Stimulated activated naive CD8-positive, alpha-beta T cell treated with anti-CD3 and anti-CD28 coated beads, Interleukin-15, amount 100 ng/mL, for 72 hours (primary cell): ENCODE results near the gene INPP5A.
"Not testable (repeated sequence)": the region's sequence is repeated elsewhere in the genome, so short reads cannot be mapped to it uniquely, and the experiment has no call there.

Experiments used
- ATAC-seq: fragments of 150-1000 bp; cut with Tn5 transposase; 2 replicates; pipeline ENCODE4 v1.10.0; 2021; ENCODE audit warnings: mild to moderate bottlenecking, moderate library complexity
- DNase-seq, 2 donors: peaks; one replicate each; pipeline ENCODE4 v3.0.0; 2021 to 2022
- H3K27ac Mint-ChIP-seq, 2 donors: one replicate each; pipeline ENCODE4 v1.8.0; 2022; ENCODE audit warnings: mild to moderate bottlenecking in 2 of 2, mixed read lengths in 2 of 2, moderate library complexity in 2 of 2
- H3K27me3 Mint-ChIP-seq: one replicate; pipeline ENCODE4 v1.8.0; 2022; ENCODE audit warnings: mixed read lengths
- H3K4me1 Mint-ChIP-seq: one replicate; pipeline ENCODE4 v1.8.0; 2022; ENCODE audit warnings: mild to moderate bottlenecking, mixed read lengths
- H3K4me3 Mint-ChIP-seq, 2 donors: one replicate each; pipeline ENCODE4 v1.8.0; 2022; ENCODE audit warnings: mild to moderate bottlenecking in 2 of 2, mixed read lengths in 2 of 2, moderate library complexity in 1 of 2
- H3K9me3 Mint-ChIP-seq, 2 donors: one replicate each; pipeline ENCODE4 v1.8.0; 2022; ENCODE audit warnings: mixed read lengths in 2 of 2

INPP5A gene

GRCh38 chr10:132825783-132826523, 288.4 kb downstream of the INPP5A start:
- peaks cover 11% of the 10 kb centered on the region for H3K27me3 Mint-ChIP-seq

GRCh38 chr10:132826524-132827422, 289.2 kb downstream of the INPP5A start:
- no peaks in the 10 kb centered on the region for H3K9me3 Mint-ChIP-seq
- no peak for ATAC-seq
- H3K27ac Mint-ChIP-seq = no peak overlapping the region
- DNase-seq = no peak
- peaks cover 16% of the 10 kb centered on the region for H3K27me3 Mint-ChIP-seq
- H3K4me3 Mint-ChIP-seq = no peak overlapping the region
- no peaks in the 10 kb centered on the region for H3K4me1 Mint-ChIP-seq

More at GRCh38 chr10:132825783-132826523, 288.4 kb downstream of the INPP5A start:
- DNase-seq, H3K4me1 Mint-ChIP-seq, H3K4me3 Mint-ChIP-seq, ATAC-seq, H3K9me3 Mint-ChIP-seq: not testable (repeated sequence)
- H3K27ac Mint-ChIP-seq = peak overlapping the region in 1 of 2 donors; percentile 65

- Mint-ChIP-seq H3K27me3 (peaks cover 22% of the 10 kb centered on the region), H3K4me1 (no peaks in the 10 kb centered on the region), H3K4me3 (no peak overlapping the region), H3K27ac (no peak overlapping the region), H3K9me3 (no peaks in the 10 kb centered on the region)
- DNase-seq (no peak), ATAC-seq (no peak)
These were observed 289.8 kb downstream of the INPP5A start for GRCh38 chr10:132827423-132827789.

DNA sequence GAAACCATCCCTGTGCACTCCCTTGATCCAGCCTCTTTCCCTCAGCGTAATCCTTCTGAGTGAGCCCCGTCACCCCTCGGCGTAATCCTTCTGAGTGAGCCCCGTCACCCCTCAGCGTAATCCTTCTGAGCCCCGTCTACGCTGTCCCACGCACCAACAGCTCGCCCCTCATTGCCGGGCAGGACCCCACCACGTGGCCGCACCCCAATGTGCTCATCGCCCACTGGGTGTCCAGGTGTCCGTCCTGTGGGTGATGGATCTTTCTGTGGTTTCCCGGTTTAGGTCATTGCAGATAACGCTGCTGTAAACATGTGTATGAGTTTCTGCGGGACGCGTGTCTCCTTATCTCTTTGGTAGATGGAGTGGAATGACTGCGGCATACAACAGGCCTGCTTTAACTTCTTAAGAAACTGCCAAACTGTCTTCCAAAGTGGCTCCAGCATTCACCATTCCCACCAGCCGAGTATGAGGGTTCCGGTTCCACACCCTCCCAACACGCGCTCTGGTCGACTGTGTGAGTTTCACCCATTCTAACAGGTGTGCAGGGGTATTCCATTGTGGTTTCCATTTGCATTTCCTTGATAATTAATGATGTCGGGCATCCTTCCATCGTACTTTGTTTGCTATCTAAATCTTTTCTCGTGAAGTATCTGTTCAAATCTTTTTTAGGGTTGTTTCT, 290.4 kb downstream of the INPP5A start:
- no peaks in the 10 kb centered on the region for H3K4me1 Mint-ChIP-seq
- no peak for ATAC-seq
- H3K27ac Mint-ChIP-seq = no peak overlapping the region
- peaks cover 24% of the 10 kb centered on the region for H3K27me3 Mint-ChIP-seq
- no peaks in the 10 kb centered on the region for H3K9me3 Mint-ChIP-seq
- DNase-seq = no peak
- no peak overlapping the region for H3K4me3 Mint-ChIP-seq

DNA sequence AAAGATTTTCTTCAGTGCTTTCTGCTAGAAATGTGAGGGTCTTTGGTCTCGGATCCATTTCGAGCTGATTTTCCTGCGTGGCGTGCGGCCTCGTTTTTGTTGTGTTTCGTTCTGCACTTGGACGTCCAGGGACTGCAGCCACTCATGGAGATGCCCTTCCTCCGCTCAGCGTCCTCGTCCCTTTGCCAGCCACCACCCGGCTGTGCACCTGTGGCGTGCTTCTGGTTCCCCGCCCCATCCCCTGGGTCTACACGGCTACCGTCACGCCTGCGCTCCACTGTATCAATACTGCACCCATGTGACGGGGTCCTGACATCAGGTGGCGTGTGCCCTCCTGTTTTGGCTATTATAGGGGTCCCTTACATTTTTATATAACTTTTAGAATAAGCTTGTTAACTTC, 291.1 kb downstream of the INPP5A start:
- Mint-ChIP-seq H3K27ac (no peak overlapping the region), H3K9me3 (no peaks in the 10 kb centered on the region), H3K27me3 (peaks cover 24% of the 10 kb centered on the region), H3K4me1 (no peaks in the 10 kb centered on the region), H3K4me3 (no peak overlapping the region)
- ATAC-seq (no peak), DNase-seq (no peak)

DNA sequence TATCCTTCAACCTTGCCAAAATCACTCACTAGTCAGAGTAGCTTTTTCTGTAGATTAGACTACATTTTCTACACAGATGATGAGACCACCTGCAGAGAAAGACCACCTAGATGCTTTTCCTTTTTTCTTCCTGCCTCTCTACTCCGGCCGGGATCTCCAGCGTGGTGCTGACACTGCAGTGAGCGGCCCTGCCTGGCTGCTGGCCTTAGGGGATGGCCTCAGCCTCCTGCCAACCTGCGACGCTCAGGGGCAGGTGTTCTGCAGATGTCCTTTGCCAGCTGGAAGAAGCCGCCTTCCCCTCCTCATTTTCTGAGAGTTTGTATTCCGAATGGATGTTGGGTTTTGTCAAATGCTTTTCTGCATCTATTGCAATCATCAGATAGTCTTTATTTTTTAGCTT, 291.8 kb downstream of the INPP5A start:
- Mint-ChIP-seq H3K4me1 (no peaks in the 10 kb centered on the region), H3K4me3 (no peak overlapping the region)

DNA sequence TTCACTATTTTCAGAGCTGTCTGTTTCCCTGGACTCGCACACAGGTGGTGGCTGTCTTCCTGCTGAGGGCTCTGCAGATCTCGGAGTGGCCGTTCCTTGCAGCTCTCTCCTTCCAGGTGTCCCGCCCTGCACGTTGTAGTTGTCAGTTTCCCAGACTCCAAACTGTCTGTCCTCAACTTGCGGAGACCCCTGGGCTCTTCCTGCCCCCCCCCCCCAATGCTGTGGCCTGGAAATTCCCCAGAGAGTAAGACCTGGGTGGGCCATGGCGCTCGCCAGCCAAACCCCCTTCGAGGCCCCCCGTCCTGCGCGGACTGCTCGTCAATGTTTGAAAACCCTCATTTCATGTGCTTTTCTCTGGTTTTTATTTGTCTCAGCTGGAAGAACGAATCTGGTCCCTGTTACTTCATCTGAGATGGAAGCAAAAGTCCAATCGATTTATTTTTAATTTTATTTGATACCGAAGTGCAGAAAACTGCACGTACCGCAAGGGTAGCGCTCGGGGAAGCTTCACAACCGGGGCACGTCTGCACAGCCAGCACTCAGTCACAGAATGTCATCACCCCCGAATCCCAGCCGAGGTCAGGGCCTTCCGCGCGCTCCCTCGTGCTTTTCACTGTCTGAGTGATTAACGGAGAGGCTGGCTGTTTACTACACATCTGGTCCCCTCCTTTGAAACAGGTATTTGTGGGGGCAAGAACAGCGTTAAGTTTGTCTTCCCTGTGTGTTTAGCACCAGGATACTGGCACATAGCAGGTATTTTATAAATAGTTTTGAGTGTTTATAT, 294.8 kb downstream of the INPP5A start:
- Mint-ChIP-seq H3K27ac (peak overlapping the region in 1 of 2 donors; percentile 61), H3K9me3 (no peaks in the 10 kb centered on the region), H3K27me3 (peaks cover 24% of the 10 kb centered on the region), H3K4me1 (peaks cover 5% of the 10 kb centered on the region), H3K4me3 (no peak overlapping the region)
- ATAC-seq = no peak
- no peak for DNase-seq

More for the DNA sequence above, 291.8 kb downstream of the INPP5A start:
- H3K9me3 Mint-ChIP-seq = no peaks in the 10 kb centered on the region
- no peak overlapping the region for H3K27ac Mint-ChIP-seq
- ATAC-seq = no peak
- DNase-seq = no peak
- peaks cover 24% of the 10 kb centered on the region for H3K27me3 Mint-ChIP-seq
